Osteoblast (primary cell): ENCODE measurements around the gene C10orf88. TPM values are rescaled to one million over a fixed set of nuclear protein-coding genes. Genes with fewer than 3 reads are reported as not detected.

Experiments
- DNase-seq: peaks from one replicate; pipeline ENCODE4 v3.0.0; 2011; ENCODE audit warnings: low spot score, mixed read lengths; ENCODE audit not compliant: insufficient read length; ENCODE audit errors: missing footprints
- H2AFZ ChIP-seq: 2 replicates; pipeline ENCODE4 v1.6.0; 2011; ENCODE audit warnings: mild to moderate bottlenecking, low read length
- H3K27ac ChIP-seq: 2 replicates; pipeline ENCODE4 v1.5.1; 2011; ENCODE audit warnings: mild to moderate bottlenecking, low read depth, low read length, moderate library complexity
- H3K27me3 ChIP-seq: 2 replicates; pipeline ENCODE4 v1.6.0; 2012; ENCODE audit warnings: mild to moderate bottlenecking, control low read depth, inconsistent platforms, low read length, moderate library complexity; ENCODE audit not compliant: insufficient read depth
- H3K36me3 ChIP-seq: 2 replicates; pipeline ENCODE4 v1.5.1; 2011; ENCODE audit warnings: mild to moderate bottlenecking, low read length, control low read depth, moderate library complexity; ENCODE audit not compliant: insufficient read depth
- H3K4me1 ChIP-seq: 2 replicates; pipeline ENCODE4 v1.5.1; 2011; ENCODE audit warnings: mild to moderate bottlenecking, low read length, control low read depth, moderate library complexity; ENCODE audit not compliant: insufficient read depth
- H3K4me2 ChIP-seq: 2 replicates; pipeline ENCODE4 v1.6.0; 2011; ENCODE audit warnings: mild to moderate bottlenecking, low read length; ENCODE audit not compliant: insufficient read depth
- H3K4me3 ChIP-seq: fragments of 200-600 bp; sonication (generic); 3 replicates; pipeline ENCODE4 v1.5.1; 2012; ENCODE audit warnings: mild to moderate bottlenecking, low read length, inconsistent platforms; ENCODE audit not compliant: insufficient read depth
- H3K79me2 ChIP-seq: 2 replicates; pipeline ENCODE4 v1.6.0; 2012; ENCODE audit warnings: mild to moderate bottlenecking, low read length, control low read depth, inconsistent platforms; ENCODE audit not compliant: insufficient read depth
- H3K9me3 ChIP-seq: 2 replicates; pipeline ENCODE4 v1.5.1; 2011; ENCODE audit warnings: low read depth, low read length, control low read depth
- H4K20me1 ChIP-seq: 2 replicates; pipeline ENCODE4 v1.6.0; 2012; ENCODE audit warnings: mild to moderate bottlenecking, low read length, control low read depth; ENCODE audit not compliant: insufficient read depth
- total RNA-seq: library from RNA; depleted of rRNA; stranded (reverse); fragments of >200 nt; gene quantifications from 2 replicates; pipeline ENCODE4 v1.2.3, GENCODE V29; 2012
- TF ChIP-seq, protein P1 (sequence below): IDR thresholded peaks from 2 replicates; pipeline ENCODE4 v1.5.1; 2011; ENCODE audit warnings: mild to moderate bottlenecking, low read depth, low read length, moderate library complexity; ENCODE audit errors: extremely low read depth

The C10orf88 gene
- total RNA-seq, 1 donor, result 6.5 TPM

DNA sequence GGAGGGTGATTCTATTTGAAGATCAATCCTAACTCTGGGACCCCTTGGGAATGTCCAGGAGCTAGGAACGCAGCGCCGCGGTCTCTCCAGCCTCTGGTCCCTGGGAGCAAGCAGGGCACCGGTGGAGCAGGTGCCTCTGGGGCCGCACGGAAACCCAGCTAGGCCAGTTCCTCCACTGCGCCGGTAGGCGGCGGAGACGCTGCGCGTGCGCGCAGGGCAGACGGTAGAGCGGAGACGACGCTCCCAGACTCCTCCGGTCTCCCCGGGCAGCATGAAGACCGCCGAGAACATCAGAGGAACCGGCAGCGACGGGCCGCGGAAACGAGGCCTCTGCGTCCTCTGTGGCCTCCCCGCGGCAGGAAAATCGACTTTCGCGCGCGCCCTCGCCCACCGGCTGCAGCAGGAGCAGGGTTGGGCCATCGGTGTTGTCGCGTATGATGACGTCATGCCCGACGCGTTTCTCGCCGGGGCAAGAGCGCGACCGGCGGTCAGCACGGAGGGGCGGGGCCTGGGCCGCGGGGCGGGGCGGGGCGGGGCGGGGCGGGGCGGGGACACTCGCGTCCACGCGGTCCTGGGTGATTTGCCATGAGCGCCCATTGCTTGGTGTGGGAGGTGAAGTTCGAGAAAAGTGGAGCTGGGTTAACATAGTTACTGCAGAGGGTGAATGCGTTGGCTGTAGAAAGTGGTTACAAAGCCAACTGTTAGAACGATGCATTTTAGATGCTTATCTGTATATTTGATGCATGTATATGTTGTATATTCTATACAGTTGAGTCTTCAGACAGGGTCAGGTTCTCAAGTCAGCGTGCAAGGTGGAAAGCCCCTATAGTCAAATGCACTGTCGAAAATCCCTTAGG is 26.4 kb upstream of the C10orf88 start, which contains the start of gene PSTK:
PSTK (plus strand) TSS at position 193 of the 857 bp plus-strand sequence; CDS start at position 272, 79 bp downstream.
- Histone ChIP-seq H3K9me3 (no peaks in the 10 kb centered on the region), H4K20me1 (no peaks in the 10 kb centered on the region), H2AFZ (peak within 1 kb of the TSS; percentile 96), H3K36me3 (peaks cover 5% of the 10 kb centered on the region), H3K79me2 (peaks cover 4% of the 10 kb centered on the region), H3K27me3 (no peaks in the 10 kb centered on the region), H3K27ac (peak within 1 kb of the TSS; percentile 88), H3K4me2 (peak within 1 kb of the TSS; percentile 98), H3K4me1 (peaks cover 8% of the 10 kb centered on the region), H3K4me3 (peak within 1 kb of the TSS; percentile 97)
- peak; percentile 97 for DNase-seq
- TF ChIP-seq, protein P1, sequence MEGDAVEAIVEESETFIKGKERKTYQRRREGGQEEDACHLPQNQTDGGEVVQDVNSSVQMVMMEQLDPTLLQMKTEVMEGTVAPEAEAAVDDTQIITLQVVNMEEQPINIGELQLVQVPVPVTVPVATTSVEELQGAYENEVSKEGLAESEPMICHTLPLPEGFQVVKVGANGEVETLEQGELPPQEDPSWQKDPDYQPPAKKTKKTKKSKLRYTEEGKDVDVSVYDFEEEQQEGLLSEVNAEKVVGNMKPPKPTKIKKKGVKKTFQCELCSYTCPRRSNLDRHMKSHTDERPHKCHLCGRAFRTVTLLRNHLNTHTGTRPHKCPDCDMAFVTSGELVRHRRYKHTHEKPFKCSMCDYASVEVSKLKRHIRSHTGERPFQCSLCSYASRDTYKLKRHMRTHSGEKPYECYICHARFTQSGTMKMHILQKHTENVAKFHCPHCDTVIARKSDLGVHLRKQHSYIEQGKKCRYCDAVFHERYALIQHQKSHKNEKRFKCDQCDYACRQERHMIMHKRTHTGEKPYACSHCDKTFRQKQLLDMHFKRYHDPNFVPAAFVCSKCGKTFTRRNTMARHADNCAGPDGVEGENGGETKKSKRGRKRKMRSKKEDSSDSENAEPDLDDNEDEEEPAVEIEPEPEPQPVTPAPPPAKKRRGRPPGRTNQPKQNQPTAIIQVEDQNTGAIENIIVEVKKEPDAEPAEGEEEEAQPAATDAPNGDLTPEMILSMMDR, result peak; percentile 80

DNA sequence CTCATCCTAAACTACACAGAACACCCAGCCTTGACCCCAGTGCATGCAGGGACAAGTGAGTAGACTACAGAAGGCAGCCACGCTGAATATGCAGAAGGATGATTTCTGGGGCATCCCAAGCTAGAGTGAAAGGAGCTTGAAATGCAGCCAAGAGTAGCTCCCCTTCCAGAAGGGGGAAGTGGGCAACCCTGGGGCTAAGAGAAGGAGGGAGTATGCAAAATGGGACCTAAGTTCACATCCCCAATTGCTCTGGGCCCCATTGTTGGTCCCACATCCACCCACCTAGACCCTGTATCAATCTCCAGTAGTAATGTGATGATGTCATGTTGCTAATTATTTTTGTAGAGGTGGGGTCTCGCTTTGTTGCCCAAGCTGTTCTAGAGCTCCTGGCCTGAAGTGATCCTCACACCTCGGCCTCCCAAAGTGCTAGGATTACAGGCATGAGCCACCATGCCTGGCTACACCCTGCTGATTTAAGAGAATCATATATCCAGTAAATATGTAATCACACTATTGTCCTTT is 20.6 kb upstream of the C10orf88 start:
- Histone ChIP-seq H3K4me1 (peaks cover under 1% of the 10 kb centered on the region), H3K27me3 (no peaks in the 10 kb centered on the region), H3K27ac (no peak overlapping the region), H3K79me2 (no peaks in the 10 kb centered on the region), H3K4me2 (no peak overlapping the region), H3K9me3 (no peaks in the 10 kb centered on the region), H2AFZ (no peak overlapping the region), H4K20me1 (no peaks in the 10 kb centered on the region), H3K4me3 (no peak overlapping the region), H3K36me3 (no peaks in the 10 kb centered on the region)
- no peak for DNase-seq
- TF ChIP-seq, protein P1, result no peak

DNA sequence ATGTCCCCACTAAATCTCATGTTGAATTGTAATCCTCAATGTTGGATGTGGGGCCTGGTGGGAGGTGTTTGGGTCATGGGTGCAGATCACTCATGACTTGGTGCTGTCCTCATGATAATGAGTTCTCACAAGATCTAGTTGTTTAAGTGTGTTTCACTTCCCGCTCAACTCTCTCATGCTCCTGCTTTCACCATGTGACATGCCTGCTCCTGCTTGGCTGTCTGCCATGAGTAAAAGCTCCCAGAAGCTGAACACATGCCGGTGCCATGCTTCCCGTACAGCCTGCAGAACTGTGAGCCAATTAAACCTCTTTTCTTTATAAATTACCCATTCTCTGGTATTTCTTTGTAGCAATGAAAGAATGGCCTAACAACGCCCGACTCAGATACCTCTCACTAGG is 20.0 kb upstream of the C10orf88 start:
- H3K4me3 ChIP-seq, result no peak overlapping the region
- no peaks in the 10 kb centered on the region for H3K9me3 ChIP-seq
- H4K20me1 ChIP-seq, result no peaks in the 10 kb centered on the region
- H3K4me1 ChIP-seq, result no peaks in the 10 kb centered on the region
- H3K27me3 ChIP-seq, result no peaks in the 10 kb centered on the region
- H3K27ac ChIP-seq, result no peak overlapping the region
- no peak overlapping the region for H2AFZ ChIP-seq
- H3K79me2 ChIP-seq, result no peaks in the 10 kb centered on the region
- no peak for DNase-seq
- no peak overlapping the region for H3K4me2 ChIP-seq
- TF ChIP-seq, protein P1, result no peak
- H3K36me3 ChIP-seq, result no peaks in the 10 kb centered on the region

DNA sequence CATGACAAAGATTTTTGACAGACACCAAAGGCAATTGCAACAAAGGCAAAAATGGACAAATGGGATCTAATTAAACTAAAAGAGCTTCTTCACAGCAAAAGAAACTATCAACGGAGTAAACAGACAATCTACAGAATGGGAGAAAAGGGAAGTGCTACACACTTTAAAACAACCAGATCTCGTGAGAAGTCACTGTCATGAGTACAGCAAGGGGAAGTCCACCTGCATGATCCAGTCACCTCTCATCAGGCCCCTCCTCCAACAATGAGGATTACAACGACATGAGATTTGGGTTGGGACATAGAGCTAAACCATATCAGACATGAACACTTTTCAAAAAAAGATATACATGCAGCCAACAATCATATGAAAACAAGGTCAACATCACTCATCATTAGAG is 14.7 kb upstream of the C10orf88 start:
- Histone ChIP-seq H3K27ac (no peak overlapping the region), H4K20me1 (no peaks in the 10 kb centered on the region), H3K4me3 (no peak overlapping the region), H3K4me1 (no peaks in the 10 kb centered on the region), H2AFZ (no peak overlapping the region), H3K36me3 (no peaks in the 10 kb centered on the region), H3K27me3 (no peaks in the 10 kb centered on the region), H3K79me2 (no peaks in the 10 kb centered on the region), H3K9me3 (no peaks in the 10 kb centered on the region), H3K4me2 (no peak overlapping the region)
- TF ChIP-seq, protein P1, result no peak
- DNase-seq, result no peak
